HUES6 (cell line): ENCODE data around the gene DEGS1.
A peak's percentile ranks its signal among the peaks of the same experiment; 100 is the strongest.

Source experiments
- H3K27ac ChIP-seq: 2 replicates; pipeline ENCODE4 v1.7.0; 2013; ENCODE audit warnings: low read depth, mild to moderate bottlenecking, low read length, inconsistent platforms
- H3K27me3 ChIP-seq: 2 replicates; pipeline ENCODE4 v1.6.1; 2013; ENCODE audit warnings: low read length; ENCODE audit not compliant: control insufficient read depth, insufficient read depth
- H3K36me3 ChIP-seq: 2 replicates; pipeline ENCODE4 v1.6.1; 2013; ENCODE audit warnings: low read length; ENCODE audit not compliant: control insufficient read depth, insufficient read depth
- H3K4me1 ChIP-seq: 2 replicates; pipeline ENCODE4 v1.6.1; 2013; ENCODE audit warnings: low read length; ENCODE audit not compliant: control insufficient read depth, insufficient read depth
- H3K4me3 ChIP-seq: 2 replicates; pipeline ENCODE4 v1.5.1; 2013; ENCODE audit warnings: low read depth, low read length
- H3K9ac ChIP-seq: one replicate; pipeline ENCODE4 v1.6.1; 2013; ENCODE audit warnings: mild to moderate bottlenecking, low read length
- H3K9me3 ChIP-seq: 2 replicates; pipeline ENCODE4 v1.6.1; 2013; ENCODE audit warnings: low read depth, low read length; ENCODE audit not compliant: control insufficient read depth, insufficient read depth

DEGS1 gene

GRCh38 chr1:224182866-224183590, at the start of gene DEGS1:
TSS of gene DEGS1 (plus strand) at chr1:224183240. CDS start at chr1:224183337, 97 bp downstream.
- Histone ChIP-seq H3K27ac (peak within 1 kb of the TSS; percentile 72), H3K4me1 (0 out of 2 replicates have a peak, but pooled peaks cover 5% of the 10 kb centered on the region), H3K36me3 (peaks cover 6% of the 10 kb centered on the region; the same call in 1 of the 2 replicates), H3K27me3 (no peaks in the 10 kb centered on the region), H3K4me3 (peak within 1 kb of the TSS; percentile 91), H3K9me3 (peaks cover 2% of the 10 kb centered on the region; the same call in 1 of the 2 replicates), H3K9ac (peak within 1 kb of the TSS; percentile 94)

- H3K36me3 ChIP-seq: peaks cover 81% of the 10 kb centered on the region
- no peak overlapping the region for H3K27ac ChIP-seq
- no peaks in the 10 kb centered on the region for H3K4me1 ChIP-seq
- no peak overlapping the region for H3K4me3 ChIP-seq
- no peak overlapping the region for H3K9ac ChIP-seq
- no peaks in the 10 kb centered on the region for H3K27me3 ChIP-seq
- H3K9me3 ChIP-seq: no peaks in the 10 kb centered on the region
Observed at GRCh38 chr1:224133741-224134299, 49.2 kb upstream of the DEGS1 start.

GRCh38 chr1:224137518-224137917, 45.5 kb upstream of the DEGS1 start:
- H3K27me3 ChIP-seq: no peaks in the 10 kb centered on the region
- H3K36me3 ChIP-seq: peaks cover 73% of the 10 kb centered on the region
- no peak overlapping the region for H3K27ac ChIP-seq
- H3K9me3 ChIP-seq: no peaks in the 10 kb centered on the region
- no peak overlapping the region for H3K9ac ChIP-seq
- no peaks in the 10 kb centered on the region for H3K4me1 ChIP-seq
- no peak overlapping the region for H3K4me3 ChIP-seq

GRCh38 chr1:224138198-224138597, 44.8 kb upstream of the DEGS1 start:
- Histone ChIP-seq H3K36me3 (peaks cover 67% of the 10 kb centered on the region), H3K4me3 (no peak overlapping the region), H3K9me3 (no peaks in the 10 kb centered on the region), H3K27ac (no peak overlapping the region), H3K27me3 (no peaks in the 10 kb centered on the region), H3K9ac (no peak overlapping the region), H3K4me1 (no peaks in the 10 kb centered on the region)

- Histone ChIP-seq H3K9ac (no peak overlapping the region), H3K4me1 (no peaks in the 10 kb centered on the region), H3K9me3 (no peaks in the 10 kb centered on the region), H3K4me3 (no peak overlapping the region), H3K27ac (no peak overlapping the region), H3K27me3 (no peaks in the 10 kb centered on the region), H3K36me3 (peaks cover 46% of the 10 kb centered on the region)
Observed at GRCh38 chr1:224141693-224142092, 41.3 kb upstream of the DEGS1 start.

GRCh38 chr1:224149709-224150108, 33.3 kb upstream of the DEGS1 start:
- Histone ChIP-seq H3K36me3 (peaks cover 20% of the 10 kb centered on the region), H3K9ac (no peak overlapping the region), H3K4me1 (no peaks in the 10 kb centered on the region), H3K27ac (no peak overlapping the region), H3K27me3 (no peaks in the 10 kb centered on the region), H3K4me3 (no peak overlapping the region), H3K9me3 (no peaks in the 10 kb centered on the region)

- no peak overlapping the region for H3K4me3 ChIP-seq
- H3K9ac ChIP-seq: no peak overlapping the region
- H3K36me3 ChIP-seq: peaks cover 23% of the 10 kb centered on the region
Observed at GRCh38 chr1:224151117-224151516, 31.9 kb upstream of the DEGS1 start.

GRCh38 chr1:224157316-224157715, 25.7 kb upstream of the DEGS1 start:
- H3K27me3 ChIP-seq: no peaks in the 10 kb centered on the region
- no peak overlapping the region for H3K4me3 ChIP-seq
- no peak overlapping the region for H3K9ac ChIP-seq
- H3K36me3 ChIP-seq: peaks cover 66% of the 10 kb centered on the region
- no peaks in the 10 kb centered on the region for H3K4me1 ChIP-seq
- H3K27ac ChIP-seq: no peak overlapping the region
- H3K9me3 ChIP-seq: no peaks in the 10 kb centered on the region

More at GRCh38 chr1:224151117-224151516, 31.9 kb upstream of the DEGS1 start:
- H3K4me1 ChIP-seq: no peaks in the 10 kb centered on the region
- H3K27ac ChIP-seq: no peak overlapping the region
- no peaks in the 10 kb centered on the region for H3K9me3 ChIP-seq
- no peaks in the 10 kb centered on the region for H3K27me3 ChIP-seq

GRCh38 chr1:224159541-224159940, 23.5 kb upstream of the DEGS1 start:
- Histone ChIP-seq H3K9me3 (no peaks in the 10 kb centered on the region), H3K27ac (no peak overlapping the region), H3K4me3 (no peak overlapping the region), H3K4me1 (peaks cover 6% of the 10 kb centered on the region), H3K9ac (no peak overlapping the region), H3K27me3 (no peaks in the 10 kb centered on the region), H3K36me3 (peaks cover 53% of the 10 kb centered on the region)

- no peak overlapping the region for H3K4me3 ChIP-seq
- H3K27me3 ChIP-seq: no peaks in the 10 kb centered on the region
- H3K9me3 ChIP-seq: no peaks in the 10 kb centered on the region
- no peak overlapping the region for H3K9ac ChIP-seq
- H3K27ac ChIP-seq: no peak overlapping the region
- H3K36me3 ChIP-seq: peaks cover 53% of the 10 kb centered on the region
- peaks cover 8% of the 10 kb centered on the region for H3K4me1 ChIP-seq
Observed at GRCh38 chr1:224160171-224160682, 22.8 kb upstream of the DEGS1 start.

GRCh38 chr1:224162768-224163167, 20.3 kb upstream of the DEGS1 start:
- peaks cover 31% of the 10 kb centered on the region for H3K36me3 ChIP-seq
- H3K4me3 ChIP-seq: no peak overlapping the region
- H3K4me1 ChIP-seq: peaks cover 8% of the 10 kb centered on the region
- H3K27me3 ChIP-seq: no peaks in the 10 kb centered on the region
- H3K9ac ChIP-seq: no peak overlapping the region
- no peaks in the 10 kb centered on the region for H3K9me3 ChIP-seq
- no peak overlapping the region for H3K27ac ChIP-seq
